Ovary (tissue), 9 donors: Measurements from ENCODE around the gene LRP1. TPM values are rescaled to one million over a fixed set of nuclear protein-coding genes. Genes with fewer than 3 reads are reported as not detected.

Experiments used
- DNase-seq, 5 donors: peaks; one replicate each; pipeline ENCODE4 v3.0.0-alpha.2; 2019 to 2020
- H3K27ac ChIP-seq, 2 donors: fragments of 200-600 bp; one replicate each; pipeline versions ENCODE4 v1.5.1 to v1.8.0; 2019 to 2022
- H3K27me3 ChIP-seq: fragments of 200-600 bp; one replicate; pipeline ENCODE4 v1.8.0; 2022
- H3K36me3 ChIP-seq: fragments of 200-600 bp; sonication (generic); one replicate; pipeline ENCODE4 v1.5.1; 2019
- H3K4me1 ChIP-seq: one replicate; pipeline ENCODE4 v1.8.1; 2013; ENCODE audit warnings: mild to moderate bottlenecking, moderate library complexity; ENCODE audit not compliant: insufficient read depth
- H3K4me3 ChIP-seq: fragments of 200-600 bp; sonication (generic); one replicate; pipeline ENCODE4 v1.5.1; 2017
- H3K9me3 ChIP-seq, 2 donors: fragments of 200-600 bp in 1 of 2; sonication (generic) in 1 of 2; one replicate each; pipeline versions ENCODE4 v1.5.1 to v1.8.1; 2013 to 2019; ENCODE audit warnings: mild to moderate bottlenecking in 1 of 2, moderate library complexity in 1 of 2
- EP300 ChIP-seq: sonication (generic); formaldehyde crosslinking; IDR thresholded peaks from one replicate; pipeline ENCODE4 v1.6.1; 2017; ENCODE audit warnings: antibody characterized with exemption
- POLR2A ChIP-seq: fragments of 450-650 bp; IDR thresholded peaks from one replicate; pipeline ENCODE4 v1.6.1; 2017; ENCODE audit warnings: antibody characterized with exemption, mild to moderate bottlenecking, moderate library complexity
- WGBS, 3 donors: extraction: QIAGEN DNeasy Blood & Tissue Kit in 1 of 3; methylation state at CpG; one replicate each; pipeline versions ENCODE4 v1.1.5 to v1.1.7; 2013 to 2017; 5-methylcytosine and 5-hydroxymethylcytosine counted together
- intact Hi-C, 4 donors: fragments of 100-400 bp; cut with DNase I; formaldehyde crosslinking; loops; one replicate each; pipeline versions ENCODE4 v1.11.0 to v1.15.1; 2022 to 2023
- polyA plus RNA-seq, 2 donors: library from polyadenylated mRNA; stranded (reverse); fragments of 200-250 nt in 1 of 2; fragments of 350-450 nt in 1 of 2; fragmentation: Illumina TruSeq in 1 of 2; extraction: RNeasy Lipid Tissue Mini Kit (QIAGEN cat#74804) in 1 of 2; gene quantifications; one replicate each; pipeline ENCODE4 v1.2.3, GENCODE V29; 2013 to 2014
- total RNA-seq, 7 donors: library from RNA; depleted of rRNA in 2 of 7; stranded (reverse); fragments of >200 nt in 2 of 7; fragmentation: NEBNext Ultra II Directional in 3 of 7; extraction: Animal tissue kit (Norgen Biotek cat#: 25700) in 3 of 7; gene quantifications; one replicate each; pipeline versions ENCODE4 v1.1.0 to v1.2.4, GENCODE V29; 2016 to 2023
- TF ChIP-seq, protein P1 (sequence below), 3 donors: fragments of 450-650 bp in 2 of 3; fragments of 200-600 bp in 1 of 3; IDR thresholded peaks; one replicate each; pipeline versions ENCODE4 v1.5.1 to v1.8.0; 2016 to 2022; ENCODE audit warnings: antibody characterized with exemption in 3 of 3, mild to moderate bottlenecking in 1 of 3
- donor health status: DM: no; HTN: no; CAD: no; lungs with moderate emphysema.
- donor health status: DM: no; HTN: no; CAD: no.
- donor health status: Bipolar disorder and iron deficiency.
- donor health status: DM: yes; HTN: yes; CAD: no.
- donor health status: DM: no; HTN: no; CAD: no.
- donor health status: DM: yes; HTN: yes; CAD: no.

Gene LRP1
- total and polyA plus RNA-seq, 9 donors = 76.4 to 640 (median 323) TPM

DNA sequence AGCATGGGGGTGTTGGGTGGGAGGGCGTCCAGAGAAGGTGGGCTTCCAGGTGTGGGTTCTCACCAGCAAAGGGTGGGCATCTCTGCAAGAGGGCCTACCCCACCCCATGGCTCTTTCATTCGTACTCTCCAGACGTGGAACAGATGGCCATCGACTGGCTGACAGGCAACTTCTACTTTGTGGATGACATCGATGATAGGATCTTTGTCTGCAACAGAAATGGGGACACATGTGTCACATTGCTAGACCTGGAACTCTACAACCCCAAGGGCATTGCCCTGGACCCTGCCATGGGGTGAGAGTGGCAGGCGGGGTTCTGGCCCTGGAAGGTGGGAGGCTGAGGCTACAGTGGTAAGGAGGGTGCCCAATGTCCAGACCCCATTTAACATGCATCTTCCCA is 25.8 kb downstream of the LRP1 start:
- no peaks in the 10 kb centered on the region for H3K27me3 ChIP-seq

DNA sequence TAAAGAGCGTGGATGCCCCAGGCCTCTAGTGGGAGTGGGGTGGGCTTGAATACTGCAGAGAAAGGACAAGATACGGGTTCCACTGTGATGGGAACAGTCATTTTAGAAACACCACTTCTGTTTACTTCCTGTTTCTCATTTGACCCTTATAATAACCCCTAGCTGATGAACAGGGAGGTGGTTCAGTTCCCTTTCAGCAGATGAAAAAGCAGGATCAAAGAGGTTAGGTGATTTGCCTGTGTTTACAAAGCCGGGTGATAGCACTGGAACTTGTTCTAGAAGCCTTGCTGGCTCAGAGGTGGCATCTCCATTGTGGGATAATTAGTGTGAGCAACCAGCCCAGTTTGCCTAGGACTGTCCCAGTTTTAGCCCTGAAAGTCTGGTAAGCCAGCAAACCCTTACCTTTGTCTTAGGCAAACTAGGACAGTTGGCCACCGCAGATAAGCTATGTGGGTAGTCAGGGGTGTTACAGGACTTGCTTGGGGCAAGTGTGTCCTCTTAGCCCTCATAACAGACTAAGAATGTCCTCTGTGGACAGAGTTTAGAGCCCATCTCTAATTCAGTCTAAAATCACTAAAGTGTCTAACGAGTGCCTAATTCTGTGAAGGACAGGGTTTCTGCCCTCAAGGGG is 26.6 kb downstream of the LRP1 start:
- Histone ChIP-seq H3K4me1 (peaks cover 29% of the 10 kb centered on the region), H3K9me3 (no peaks in the 10 kb centered on the region), H3K4me3 (no peak overlapping the region), H3K27ac (peak overlapping the region in 1 of 2 donors; percentile 6), H3K27me3 (no peaks in the 10 kb centered on the region), H3K36me3 (no peaks in the 10 kb centered on the region)
- 83 to 93% (median 87%) methylated on average over 5 of the region's 5 CpGs for WGBS, 3 donors
- intact Hi-C loops = loop anchor here in 1 of 4 donors (2.0 kb wide), 1 partner anchor 14 kb away; no protein-coding TSS in a partner anchor
- DNase-seq = no peak
- TF ChIP-seq POLR2A (no peak), EP300 (no peak)

More for the DNA sequence above, 25.8 kb downstream of the LRP1 start:
- Histone ChIP-seq H3K9me3 (no peaks in the 10 kb centered on the region), H3K4me3 (no peak overlapping the region), H3K4me1 (peaks cover 35% of the 10 kb centered on the region), H3K27ac (peak overlapping the region in 1 of 2 donors; percentile 91), H3K36me3 (no peaks in the 10 kb centered on the region)
- intact Hi-C loops = loop anchor here in 1 of 4 donors (2.0 kb wide), 1 partner anchor 15 kb away; no protein-coding TSS in a partner anchor
- WGBS, 3 donors = 91 to 94% (median 93%) methylated on average over 6 of the region's 6 CpGs
- TF ChIP-seq EP300 = no peak
- TF ChIP-seq, protein P1, sequence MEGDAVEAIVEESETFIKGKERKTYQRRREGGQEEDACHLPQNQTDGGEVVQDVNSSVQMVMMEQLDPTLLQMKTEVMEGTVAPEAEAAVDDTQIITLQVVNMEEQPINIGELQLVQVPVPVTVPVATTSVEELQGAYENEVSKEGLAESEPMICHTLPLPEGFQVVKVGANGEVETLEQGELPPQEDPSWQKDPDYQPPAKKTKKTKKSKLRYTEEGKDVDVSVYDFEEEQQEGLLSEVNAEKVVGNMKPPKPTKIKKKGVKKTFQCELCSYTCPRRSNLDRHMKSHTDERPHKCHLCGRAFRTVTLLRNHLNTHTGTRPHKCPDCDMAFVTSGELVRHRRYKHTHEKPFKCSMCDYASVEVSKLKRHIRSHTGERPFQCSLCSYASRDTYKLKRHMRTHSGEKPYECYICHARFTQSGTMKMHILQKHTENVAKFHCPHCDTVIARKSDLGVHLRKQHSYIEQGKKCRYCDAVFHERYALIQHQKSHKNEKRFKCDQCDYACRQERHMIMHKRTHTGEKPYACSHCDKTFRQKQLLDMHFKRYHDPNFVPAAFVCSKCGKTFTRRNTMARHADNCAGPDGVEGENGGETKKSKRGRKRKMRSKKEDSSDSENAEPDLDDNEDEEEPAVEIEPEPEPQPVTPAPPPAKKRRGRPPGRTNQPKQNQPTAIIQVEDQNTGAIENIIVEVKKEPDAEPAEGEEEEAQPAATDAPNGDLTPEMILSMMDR (IDR thresholded peaks at IDR 0.05) = no peak
- no peak for TF ChIP-seq POLR2A
- DNase-seq = no peak

DNA sequence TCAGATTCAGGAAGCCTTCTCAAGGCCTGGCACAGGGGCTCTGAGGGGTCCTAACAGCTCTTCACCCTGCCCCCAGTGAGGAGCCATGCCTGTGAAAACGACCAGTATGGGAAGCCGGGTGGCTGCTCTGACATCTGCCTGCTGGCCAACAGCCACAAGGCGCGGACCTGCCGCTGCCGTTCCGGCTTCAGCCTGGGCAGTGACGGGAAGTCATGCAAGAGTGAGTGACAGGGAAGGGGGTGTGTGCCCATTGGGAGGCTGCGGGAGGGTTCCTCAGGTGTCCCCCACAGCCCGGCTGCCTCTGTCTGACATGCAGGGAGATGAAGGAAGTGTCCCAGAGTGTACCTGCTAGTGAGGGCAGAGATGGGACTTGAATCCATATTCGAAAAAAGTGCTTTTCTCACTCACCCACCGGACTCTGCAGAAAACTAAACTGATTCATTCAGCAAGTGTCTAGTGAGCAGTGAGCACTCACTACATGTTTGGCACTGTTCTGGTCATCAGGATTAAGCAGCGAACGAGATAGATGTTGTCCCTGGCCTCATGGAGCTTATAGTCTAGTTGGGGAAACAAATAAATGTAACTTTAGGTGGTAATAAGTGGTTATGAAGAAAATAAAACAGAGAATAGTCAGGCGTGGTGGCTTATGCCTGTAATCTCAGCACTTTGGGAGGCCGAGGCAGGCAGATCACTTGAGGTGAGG is 28.6 kb downstream of the LRP1 start:
- H3K4me1 ChIP-seq = peaks cover 15% of the 10 kb centered on the region
- no peaks in the 10 kb centered on the region for H3K36me3 ChIP-seq
- no peak for DNase-seq
- 77 to 85% (median 79%) methylated on average over 16 of the region's 16 CpGs for WGBS, 3 donors
- TF ChIP-seq, protein P1 (IDR thresholded peaks at IDR 0.05) = no peak
- TF ChIP-seq POLR2A (no peak), EP300 (no peak)
- H3K9me3 ChIP-seq = no peaks in the 10 kb centered on the region
- no peak overlapping the region for H3K4me3 ChIP-seq
- intact Hi-C loops = no loop called here
- no peaks in the 10 kb centered on the region for H3K27me3 ChIP-seq
- no peak overlapping the region for H3K27ac ChIP-seq

DNA sequence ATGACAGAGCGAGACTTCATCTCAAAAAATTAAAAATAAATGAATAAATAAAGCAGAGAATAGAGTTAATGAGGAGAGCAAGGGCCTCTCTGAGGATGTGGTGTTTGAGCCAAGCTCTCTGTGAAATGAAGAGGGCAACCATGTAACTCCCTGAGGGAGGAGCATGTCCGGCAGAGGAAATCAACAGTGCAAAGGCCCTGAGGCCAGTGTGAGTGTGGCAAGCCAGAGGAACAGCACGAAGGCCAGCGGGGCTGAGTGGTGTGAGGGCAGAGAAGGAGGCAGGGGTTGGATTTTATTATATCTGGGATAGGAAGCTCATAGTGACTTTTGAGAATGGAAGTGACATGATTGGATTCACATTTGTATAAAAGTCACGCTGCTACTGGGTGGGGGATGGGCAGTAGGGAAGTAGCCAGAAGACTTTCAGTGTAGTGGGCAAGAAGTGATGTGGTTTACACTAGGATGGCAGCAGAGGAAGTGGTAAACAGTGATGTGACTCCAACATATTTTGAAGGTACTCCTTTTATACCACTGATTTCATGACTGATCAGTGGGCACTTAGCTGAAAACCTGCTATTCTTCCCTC is 29.4 kb downstream of the LRP1 start:
- intact Hi-C loops = no loop called here
- 88% methylated on average over 5 of the region's 5 CpGs for WGBS, 3 donors
- H3K4me1 ChIP-seq = peaks cover 8% of the 10 kb centered on the region
- no peak overlapping the region for H3K27ac ChIP-seq
- H3K4me3 ChIP-seq = no peak overlapping the region
- H3K27me3 ChIP-seq = no peaks in the 10 kb centered on the region
- H3K36me3 ChIP-seq = no peaks in the 10 kb centered on the region
- H3K9me3 ChIP-seq = no peaks in the 10 kb centered on the region
- TF ChIP-seq POLR2A (no peak), EP300 (no peak)
- TF ChIP-seq, protein P1 (IDR thresholded peaks at IDR 0.05) = no peak
- no peak for DNase-seq
